GM18499 (cell line): Measurements from ENCODE around the gene TRPC4.
"Not testable (repeated sequence)": the region's sequence is repeated elsewhere in the genome, so short reads cannot be mapped to it uniquely, and the experiment has no call there.

Experiments used
- ATAC-seq: cut with Tn5 transposase; IDR thresholded peaks from one replicate; pipeline ENCODE4 v1.9.1; 2021; ENCODE audit warnings: moderate number of reproducible peaks; ENCODE audit not compliant: insufficient read depth, unreplicated experiment

Gene TRPC4

GRCh38 chr13:37835392-37835791, 34.2 kb downstream of the TRPC4 start:
- no peak for ATAC-seq

- ATAC-seq: no peak
Measured at GRCh38 chr13:37833411-37833810, 36.2 kb downstream of the TRPC4 start.

GRCh38 chr13:37816276-37816675, 53.3 kb downstream of the TRPC4 start:
- ATAC-seq: no peak

GRCh38 chr13:37811441-37811840, 58.1 kb downstream of the TRPC4 start:
- ATAC-seq: no peak

GRCh38 chr13:37806666-37807065, 62.9 kb downstream of the TRPC4 start:
- ATAC-seq: no peak

GRCh38 chr13:37797631-37798030, 71.9 kb downstream of the TRPC4 start:
- ATAC-seq: no peak

- ATAC-seq: not testable (repeated sequence)
Measured at GRCh38 chr13:37796795-37797194, 72.8 kb downstream of the TRPC4 start.

GRCh38 chr13:37795326-37795725, 74.2 kb downstream of the TRPC4 start:
- ATAC-seq: no peak

- no peak for ATAC-seq
Measured at GRCh38 chr13:37791699-37792098, 77.9 kb downstream of the TRPC4 start.

- no peak for ATAC-seq
Measured at GRCh38 chr13:37788346-37788745, 81.2 kb downstream of the TRPC4 start.

GRCh38 chr13:37777676-37778075, 91.9 kb downstream of the TRPC4 start:
- no peak for ATAC-seq

- ATAC-seq: no peak
Measured at GRCh38 chr13:37775871-37776270, 93.7 kb downstream of the TRPC4 start.

GRCh38 chr13:37772644-37773043, 96.9 kb downstream of the TRPC4 start:
- no peak for ATAC-seq

GRCh38 chr13:37769545-37769944, 100.0 kb downstream of the TRPC4 start:
- ATAC-seq: no peak

GRCh38 chr13:37769078-37769477, 100.5 kb downstream of the TRPC4 start:
- no peak for ATAC-seq

GRCh38 chr13:37766502-37766901, 103.1 kb downstream of the TRPC4 start:
- ATAC-seq: no peak

GRCh38 chr13:37755349-37755748, 114.2 kb downstream of the TRPC4 start:
- ATAC-seq: no peak

- ATAC-seq: no peak
Measured at GRCh38 chr13:37753776-37754175, 115.8 kb downstream of the TRPC4 start.

- ATAC-seq: no peak
Measured at GRCh38 chr13:37752146-37752545, 117.4 kb downstream of the TRPC4 start.

GRCh38 chr13:37751025-37751424, 118.5 kb downstream of the TRPC4 start:
- no peak for ATAC-seq

GRCh38 chr13:37748913-37749312, 120.7 kb downstream of the TRPC4 start:
- no peak for ATAC-seq

GRCh38 chr13:37747071-37747612, 122.4 kb downstream of the TRPC4 start:
- ATAC-seq: no peak

- ATAC-seq: no peak
Measured at GRCh38 chr13:37741536-37741935, 128.0 kb downstream of the TRPC4 start.
